UCSD-AML1 (cell line): Measurements from ENCODE around the gene BTBD9.

Experiments
- DNase-seq: peaks from one replicate; lab custom pipeline; 2025; ENCODE audit not compliant: unreplicated experiment; lab: John Stamatoyannopoulos, UW

BTBD9 gene

GRCh38 chr6:38261626-38262025 lies 378.1 kb downstream of the BTBD9 start:
- no peak for DNase-seq

- no peak for DNase-seq
These were observed 380.0 kb downstream of the BTBD9 start for GRCh38 chr6:38259736-38260135.

GRCh38 chr6:38248500-38249234 lies 391.1 kb downstream of the BTBD9 start:
- DNase-seq: no peak

- DNase-seq: no peak
These were observed 394.4 kb downstream of the BTBD9 start for GRCh38 chr6:38245295-38245694.

- DNase-seq: no peak
These were observed 394.9 kb downstream of the BTBD9 start for GRCh38 chr6:38244869-38245268.

GRCh38 chr6:38241200-38241871 lies 398.4 kb downstream of the BTBD9 start:
- DNase-seq: no peak

GRCh38 chr6:38239719-38240451 lies 399.8 kb downstream of the BTBD9 start:
- DNase-seq: no peak

- DNase-seq: no peak
These were observed 403.1 kb downstream of the BTBD9 start for GRCh38 chr6:38236631-38237030.

- DNase-seq: no peak
These were observed 404.6 kb downstream of the BTBD9 start for GRCh38 chr6:38234934-38235682.

GRCh38 chr6:38234141-38234540 lies 405.6 kb downstream of the BTBD9 start:
- DNase-seq: no peak

- DNase-seq: no peak
These were observed 406.5 kb downstream of the BTBD9 start for GRCh38 chr6:38233161-38233791.

- no peak for DNase-seq
These were observed 414.0 kb downstream of the BTBD9 start for GRCh38 chr6:38225766-38226165.

GRCh38 chr6:38221251-38221650 lies 418.5 kb downstream of the BTBD9 start:
- DNase-seq: no peak

GRCh38 chr6:38220069-38220723 lies 419.5 kb downstream of the BTBD9 start:
- DNase-seq: no peak

- no peak for DNase-seq
These were observed 421.5 kb downstream of the BTBD9 start for GRCh38 chr6:38218235-38218634.

- no peak for DNase-seq
These were observed 423.3 kb downstream of the BTBD9 start for GRCh38 chr6:38216451-38216850.

GRCh38 chr6:38215651-38216311 lies 423.9 kb downstream of the BTBD9 start:
- DNase-seq: no peak

- no peak for DNase-seq
These were observed 424.5 kb downstream of the BTBD9 start for GRCh38 chr6:38215225-38215624.

GRCh38 chr6:38214159-38214558 lies 425.6 kb downstream of the BTBD9 start:
- DNase-seq: no peak

- no peak for DNase-seq
These were observed 426.5 kb downstream of the BTBD9 start for GRCh38 chr6:38213251-38213658.
